HG03066 (cell line): ENCODE measurements around the gene GPX3.

Experiments
- ATAC-seq: cut with Tn5 transposase; IDR thresholded peaks from one replicate; pipeline ENCODE4 v1.9.1; 2021; ENCODE audit warnings: low read depth; ENCODE audit not compliant: unreplicated experiment

Gene GPX3

GRCh38 chr5:151054709-151055108 is 34.3 kb downstream of the GPX3 start:
- no peak for ATAC-seq

- ATAC-seq: no peak
These were observed 34.9 kb downstream of the GPX3 start for GRCh38 chr5:151055336-151055735.

GRCh38 chr5:151056379-151057325 is 36.3 kb downstream of the GPX3 start:
- ATAC-seq: no peak

GRCh38 chr5:151058301-151058700 is 37.9 kb downstream of the GPX3 start:
- ATAC-seq: no peak

- ATAC-seq: no peak
These were observed 38.6 kb downstream of the GPX3 start for GRCh38 chr5:151058891-151059489.

GRCh38 chr5:151060742-151061141 is 40.4 kb downstream of the GPX3 start:
- no peak for ATAC-seq

GRCh38 chr5:151062405-151063141 is 42.2 kb downstream of the GPX3 start:
- no peak for ATAC-seq

GRCh38 chr5:151063142-151063989 is 43.0 kb downstream of the GPX3 start:
- no peak for ATAC-seq

- no peak for ATAC-seq
These were observed 44.6 kb downstream of the GPX3 start for GRCh38 chr5:151064916-151065499.

- ATAC-seq: no peak
These were observed 45.2 kb downstream of the GPX3 start for GRCh38 chr5:151065609-151066008.

- ATAC-seq: no peak
These were observed 46.5 kb downstream of the GPX3 start for GRCh38 chr5:151066920-151067319.

- ATAC-seq: no peak
These were observed 47.4 kb downstream of the GPX3 start for GRCh38 chr5:151067632-151068432.

- peak; percentile 50 for ATAC-seq
These were observed 48.2 kb downstream of the GPX3 start for GRCh38 chr5:151068433-151069197.

GRCh38 chr5:151070449-151070848 is 50.1 kb downstream of the GPX3 start:
- no peak for ATAC-seq

- ATAC-seq: no peak
These were observed 50.6 kb downstream of the GPX3 start for GRCh38 chr5:151071021-151071420.

- no peak for ATAC-seq
These were observed 51.6 kb downstream of the GPX3 start for GRCh38 chr5:151071848-151072629.

GRCh38 chr5:151072630-151073025 is 52.2 kb downstream of the GPX3 start:
- ATAC-seq: no peak

GRCh38 chr5:151073280-151073679 is 52.9 kb downstream of the GPX3 start:
- ATAC-seq: no peak
